Activated CD4-positive, alpha-beta T cell treated with anti-CD3 and anti-CD28 coated beads for 1 hour (primary cell): Measurements from ENCODE around the gene ISYNA1.
"Not testable (repeated sequence)": the region's sequence is repeated elsewhere in the genome, so short reads cannot be mapped to it uniquely, and the experiment has no call there.

ENCODE experiments used
- DNase-seq: peaks from one replicate; pipeline ENCODE4 v3.0.0-alpha.2; 2020

ISYNA1 gene

DNA sequence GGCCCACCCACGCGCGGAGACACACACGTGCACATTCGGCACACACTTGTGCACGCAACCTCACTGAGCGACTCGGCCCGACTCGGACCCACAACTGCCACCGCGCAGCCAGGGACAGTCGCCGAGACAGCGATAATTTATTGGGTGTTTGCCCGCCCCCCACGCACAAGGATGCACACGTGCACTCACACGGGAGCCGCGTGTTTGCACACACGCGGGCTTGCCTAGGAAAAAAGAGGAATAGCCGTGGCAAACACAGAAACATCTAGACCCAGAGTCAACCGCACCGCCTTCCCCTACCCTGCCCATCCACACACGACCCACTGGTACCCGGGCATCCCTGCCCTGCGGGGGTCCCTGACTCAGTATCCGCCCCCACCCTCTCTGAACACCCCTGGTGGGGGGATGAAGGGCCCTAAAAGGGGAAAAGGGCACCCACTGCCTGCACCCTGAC lies 19.9 kb downstream of the ISYNA1 start:
- DNase-seq = no peak

DNA sequence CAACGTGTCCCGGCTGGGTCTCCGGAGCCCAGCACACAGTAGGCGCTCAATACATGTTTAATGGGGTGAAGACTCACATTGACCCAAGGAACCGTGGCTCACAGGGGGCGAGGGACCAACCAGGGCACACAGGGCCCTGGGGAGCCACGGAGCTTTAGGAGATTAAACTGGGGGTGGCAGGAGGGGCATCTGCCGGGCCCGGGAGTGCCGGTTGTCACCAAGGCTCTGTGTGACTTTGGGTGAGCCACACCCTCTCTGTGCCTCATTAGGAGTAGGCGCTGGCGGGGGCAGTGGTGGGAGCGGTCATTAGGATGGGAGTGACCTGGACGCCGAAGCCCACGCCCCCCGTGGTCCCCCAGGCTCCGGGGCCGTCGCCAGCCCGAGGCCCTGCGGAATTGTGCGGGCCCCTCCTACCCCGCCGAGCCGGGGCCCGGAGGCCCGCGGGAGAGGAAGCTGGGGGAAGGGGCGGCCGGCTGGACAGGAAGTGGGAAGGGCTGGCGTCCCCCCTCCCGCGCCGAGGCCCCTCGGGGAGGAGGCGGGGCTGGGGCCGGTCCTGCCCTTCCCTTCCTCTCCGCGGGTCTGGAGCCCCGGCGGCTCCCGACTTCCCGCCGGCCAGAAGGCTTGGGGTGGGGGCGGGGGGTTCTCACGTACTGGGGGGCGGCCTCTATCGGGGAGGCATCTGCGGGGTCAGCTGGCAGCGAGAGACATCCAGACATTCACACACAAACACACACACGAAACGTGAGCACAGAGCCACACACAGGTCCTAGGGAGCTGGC lies 20.5 kb downstream of the ISYNA1 start:
- no peak for DNase-seq

DNA sequence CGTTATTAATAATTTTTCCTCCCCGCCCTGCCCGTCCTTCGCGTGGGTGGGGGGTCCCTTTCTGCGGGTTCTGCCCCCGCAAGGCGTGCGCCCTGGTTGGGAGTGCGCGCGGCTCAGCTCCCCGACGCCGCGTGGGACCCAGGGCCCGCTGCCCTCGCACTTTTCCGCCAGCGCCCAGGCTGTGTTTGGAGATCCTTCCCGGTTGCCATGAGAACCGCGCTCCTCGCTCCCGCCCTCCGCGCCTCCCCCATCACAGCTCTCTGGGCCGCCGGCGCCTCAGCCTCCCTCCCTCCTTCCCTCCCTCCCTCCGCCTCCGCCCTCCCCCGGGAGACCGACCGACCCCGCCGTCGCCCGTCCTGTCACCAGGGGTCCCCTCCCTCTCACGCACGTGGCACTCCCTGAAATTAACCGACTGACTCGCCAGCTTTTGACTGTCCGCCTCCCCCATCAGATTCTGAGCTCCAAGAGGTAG lies 21.1 kb downstream of the ISYNA1 start:
- DNase-seq = no peak

DNA sequence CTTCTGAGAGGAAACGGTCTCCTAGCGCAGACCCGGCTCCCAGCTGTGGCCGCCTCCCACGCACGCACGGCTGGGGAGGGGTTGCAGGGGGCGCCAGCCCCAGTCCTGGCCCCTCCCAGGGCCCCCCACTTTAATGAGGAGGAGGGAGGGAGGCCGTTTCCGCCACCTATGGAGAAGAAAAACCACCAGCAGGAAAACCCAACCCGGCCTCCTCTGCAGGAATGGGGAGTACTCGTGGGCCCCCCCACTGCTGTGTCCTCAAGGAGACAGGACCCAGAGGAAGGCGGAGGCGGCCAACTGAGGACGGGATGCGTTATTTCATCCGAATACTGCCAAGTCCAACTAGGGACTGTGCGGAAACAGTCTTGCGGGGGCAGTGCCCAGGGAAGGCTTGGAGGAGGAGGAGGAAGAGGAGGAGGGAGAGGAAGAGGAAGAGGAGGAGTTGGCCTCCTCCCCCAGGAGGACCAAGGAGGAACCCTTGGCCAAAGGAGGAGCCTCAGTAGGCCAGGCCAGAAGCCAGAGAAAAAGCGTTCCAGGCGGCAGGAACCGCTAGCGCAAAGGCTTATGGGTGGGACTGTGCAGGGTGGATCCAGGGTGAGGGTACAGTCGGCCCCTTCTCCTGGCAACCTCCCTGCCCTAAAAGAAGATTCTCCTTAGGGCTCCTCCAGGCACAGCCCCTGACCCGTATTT lies 22.6 kb downstream of the ISYNA1 start:
- DNase-seq = no peak

DNA sequence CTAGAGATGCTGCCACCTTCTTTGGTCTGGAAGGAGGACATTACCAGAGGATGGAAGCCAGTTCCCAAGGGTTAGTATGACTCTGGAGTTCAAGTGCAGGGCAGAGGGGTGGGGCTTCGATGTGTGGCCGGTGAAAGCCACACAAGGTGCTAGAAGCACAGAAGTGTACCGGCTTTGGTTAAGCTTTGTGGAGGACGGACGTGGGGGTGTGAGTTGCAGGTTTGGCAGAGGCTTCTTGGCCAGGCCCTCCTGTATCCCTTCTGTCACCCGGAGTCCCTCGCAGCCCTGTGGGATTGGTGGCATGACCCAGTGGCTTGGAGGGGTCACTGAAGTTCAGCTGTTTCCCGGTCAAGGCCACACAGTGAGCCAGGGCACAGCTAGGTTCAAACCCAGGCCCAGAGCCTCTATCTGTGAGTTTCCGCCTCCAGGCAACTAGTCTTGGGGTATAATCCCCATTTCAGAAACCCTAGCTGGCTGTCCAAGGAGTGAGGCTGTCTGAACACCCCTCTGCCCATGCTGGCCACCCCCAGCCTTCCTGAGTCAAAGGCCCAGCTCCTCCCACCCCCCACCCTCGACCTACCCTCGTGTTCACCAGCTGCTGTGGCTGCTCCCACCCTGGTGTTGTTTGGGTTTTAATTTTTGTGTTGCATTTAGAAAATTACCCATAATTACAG lies 23.3 kb downstream of the ISYNA1 start:
- DNase-seq = no peak

DNA sequence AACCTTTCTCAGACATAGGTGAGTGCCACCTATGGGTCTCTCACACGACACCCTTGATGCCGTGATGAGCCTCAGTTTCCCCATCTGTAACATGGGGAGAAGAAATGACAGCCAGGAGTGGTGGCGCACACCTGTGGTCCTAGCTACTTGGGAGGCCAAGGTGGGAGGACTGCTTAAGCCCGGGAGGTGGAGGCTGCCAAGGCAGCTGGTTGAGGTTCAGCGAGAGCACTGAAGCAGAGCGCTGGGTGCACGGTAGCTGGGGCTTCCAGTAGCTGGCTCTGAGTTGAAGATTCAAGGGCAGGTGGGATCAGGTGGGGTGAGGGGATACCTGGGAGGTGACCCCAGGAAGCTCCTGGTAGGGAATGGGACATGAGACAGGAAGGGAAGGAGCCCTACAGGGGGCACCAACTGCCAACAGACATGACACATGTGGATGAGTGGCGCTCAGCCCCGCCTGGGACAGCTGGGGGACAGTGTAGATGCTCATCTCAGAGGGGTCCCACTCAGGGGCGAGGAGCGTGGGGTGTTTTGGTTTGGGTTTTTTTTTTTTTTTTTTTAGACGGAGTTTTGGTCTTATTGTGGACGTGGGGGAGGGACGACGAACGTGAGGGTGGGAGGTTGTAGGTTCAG lies 25.2 kb downstream of the ISYNA1 start:
- DNase-seq = no peak

DNA sequence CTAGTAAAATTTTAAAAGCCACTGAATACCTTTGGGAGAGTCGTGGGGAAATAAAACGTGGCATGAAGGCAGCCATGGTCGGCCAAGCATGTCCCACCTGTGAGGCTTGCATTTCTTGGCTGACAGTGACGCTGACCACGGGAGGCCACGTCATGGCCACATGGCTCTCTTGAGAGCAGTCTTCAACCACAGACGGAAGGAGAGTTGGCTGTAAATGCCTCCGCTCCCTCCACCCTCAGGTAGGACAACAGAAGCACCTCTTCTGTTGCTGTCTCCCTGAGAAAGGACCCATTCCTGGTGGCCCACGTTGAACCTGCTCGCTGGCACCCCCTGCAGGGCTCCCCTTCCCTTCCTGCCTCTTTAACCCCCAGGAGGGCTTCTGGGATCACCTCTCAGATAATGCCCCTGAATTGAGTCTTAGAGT lies 29.9 kb downstream of the ISYNA1 start:
- no peak for DNase-seq

DNA sequence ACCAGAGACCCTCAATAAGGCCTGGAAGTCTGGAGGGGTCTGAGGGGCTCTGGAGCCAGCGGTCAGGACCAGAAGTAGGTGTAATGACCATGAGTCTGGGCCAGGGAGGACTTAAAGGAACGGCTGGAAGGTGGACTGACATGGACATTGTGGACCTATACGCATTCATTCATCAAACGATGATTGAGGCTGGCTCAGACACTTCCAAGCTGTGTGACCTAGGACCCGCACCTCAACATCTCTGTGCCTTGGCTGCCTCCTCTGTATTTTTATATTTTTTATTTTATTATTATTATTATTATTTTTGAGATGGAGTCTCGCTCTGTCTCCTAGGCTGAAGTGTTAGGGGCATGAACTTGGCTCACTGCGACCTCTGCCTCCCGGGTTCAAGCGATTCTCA lies 31.2 kb downstream of the ISYNA1 start:
- DNase-seq = no peak

DNA sequence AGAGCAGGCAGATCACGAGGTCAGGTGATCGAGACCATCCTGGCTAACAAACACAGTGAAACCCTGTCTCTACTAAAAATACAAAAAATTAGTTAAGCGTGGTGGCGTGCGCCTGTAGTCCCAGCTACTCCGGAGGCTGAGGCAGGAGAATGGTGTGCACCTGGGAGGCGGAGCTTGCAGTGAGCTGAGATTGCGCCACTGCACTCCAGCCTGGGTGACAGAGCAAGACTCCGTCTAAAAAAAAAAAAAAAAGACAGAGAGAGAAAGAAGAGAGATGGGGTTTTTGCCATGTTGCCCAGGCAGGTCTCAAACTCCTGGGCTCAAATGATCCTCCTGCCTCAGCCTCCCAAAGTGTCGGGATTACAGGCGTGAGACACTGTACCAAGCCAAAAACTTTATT lies 32.2 kb downstream of the ISYNA1 start:
- DNase-seq = not testable (repeated sequence)

DNA sequence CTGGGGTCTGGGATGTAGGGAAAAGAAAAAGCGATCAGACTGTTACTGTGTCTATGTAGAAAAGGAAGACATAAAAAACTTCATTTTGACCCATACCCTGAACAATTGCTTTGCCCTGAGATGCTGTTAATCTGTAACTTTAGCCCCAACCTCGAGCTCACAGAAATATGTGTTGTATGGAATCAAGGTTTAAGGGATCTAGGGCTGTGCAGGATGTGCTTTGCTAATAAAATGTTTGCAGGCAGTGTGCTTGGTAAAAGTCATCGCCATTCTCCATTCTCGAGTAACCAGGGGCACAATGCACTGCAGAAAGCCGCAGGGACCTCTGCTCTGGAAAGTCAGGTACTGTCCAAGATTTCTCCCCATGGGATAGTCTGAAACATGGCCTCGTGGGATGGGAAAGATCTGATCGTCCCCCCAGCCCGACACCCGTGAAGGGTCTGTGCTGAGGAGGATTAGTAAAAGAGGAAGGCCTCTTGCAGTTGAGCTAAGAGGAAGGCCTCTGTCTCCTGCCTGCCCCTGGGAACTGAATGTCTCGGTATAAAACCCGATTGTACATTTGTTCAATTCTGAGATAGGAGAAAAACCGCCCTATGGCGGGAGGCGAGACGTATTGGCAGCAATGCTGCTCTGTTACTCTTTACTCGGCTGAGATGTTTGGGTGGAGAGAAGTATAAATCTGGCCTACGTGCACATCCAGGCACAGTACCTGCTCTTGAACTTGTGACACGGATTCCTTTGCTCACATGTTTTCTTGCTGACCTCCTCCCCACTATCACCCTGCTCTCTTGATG lies 35.3 kb downstream of the ISYNA1 start:
- DNase-seq = not testable (repeated sequence)

DNA sequence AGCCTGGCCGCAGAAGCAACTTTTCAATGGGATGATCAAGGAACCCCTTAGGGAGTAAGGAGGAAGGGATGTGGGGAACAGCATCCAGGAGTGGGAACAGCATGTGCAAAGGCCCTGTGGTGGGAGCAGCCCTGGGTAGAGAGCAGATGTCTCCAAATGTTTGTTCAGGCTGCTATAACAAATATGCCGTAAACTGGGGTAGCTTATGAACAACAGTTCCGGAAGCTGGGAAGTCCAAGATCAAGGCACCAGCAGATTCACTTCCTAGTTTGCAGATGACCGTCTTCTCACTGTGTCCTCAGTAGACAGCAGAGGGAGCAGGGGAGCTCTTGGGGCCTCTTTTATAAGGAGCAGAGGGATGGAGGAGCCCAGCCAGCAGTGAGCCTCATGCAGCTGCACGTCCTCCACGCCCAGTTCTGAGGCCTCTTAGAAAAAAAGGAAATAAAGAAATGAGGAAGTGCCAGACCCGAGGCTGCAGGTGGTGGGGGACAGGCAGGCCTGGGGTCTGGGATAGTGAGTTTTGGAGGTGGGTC lies 36.3 kb downstream of the ISYNA1 start:
- no peak for DNase-seq

DNA sequence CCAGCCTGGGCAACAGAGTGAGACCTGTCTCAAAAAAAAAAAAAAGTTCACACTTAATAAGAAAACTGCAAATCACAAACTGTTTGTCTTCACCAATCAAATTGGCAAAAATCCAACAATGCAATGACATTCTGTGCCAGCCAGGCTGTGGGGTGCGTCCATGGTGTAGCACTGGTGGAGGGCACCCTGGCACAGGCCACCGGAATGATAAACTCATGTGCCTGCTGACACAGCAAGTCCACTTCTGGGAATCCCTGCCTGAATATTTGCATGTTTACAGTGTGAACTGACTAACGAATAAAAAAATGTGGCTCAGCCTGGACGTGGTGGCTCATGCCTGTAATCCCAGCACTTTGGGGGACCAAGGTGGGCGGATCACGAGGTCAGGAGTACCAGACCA lies 38.9 kb downstream of the ISYNA1 start:
- no peak for DNase-seq

DNA sequence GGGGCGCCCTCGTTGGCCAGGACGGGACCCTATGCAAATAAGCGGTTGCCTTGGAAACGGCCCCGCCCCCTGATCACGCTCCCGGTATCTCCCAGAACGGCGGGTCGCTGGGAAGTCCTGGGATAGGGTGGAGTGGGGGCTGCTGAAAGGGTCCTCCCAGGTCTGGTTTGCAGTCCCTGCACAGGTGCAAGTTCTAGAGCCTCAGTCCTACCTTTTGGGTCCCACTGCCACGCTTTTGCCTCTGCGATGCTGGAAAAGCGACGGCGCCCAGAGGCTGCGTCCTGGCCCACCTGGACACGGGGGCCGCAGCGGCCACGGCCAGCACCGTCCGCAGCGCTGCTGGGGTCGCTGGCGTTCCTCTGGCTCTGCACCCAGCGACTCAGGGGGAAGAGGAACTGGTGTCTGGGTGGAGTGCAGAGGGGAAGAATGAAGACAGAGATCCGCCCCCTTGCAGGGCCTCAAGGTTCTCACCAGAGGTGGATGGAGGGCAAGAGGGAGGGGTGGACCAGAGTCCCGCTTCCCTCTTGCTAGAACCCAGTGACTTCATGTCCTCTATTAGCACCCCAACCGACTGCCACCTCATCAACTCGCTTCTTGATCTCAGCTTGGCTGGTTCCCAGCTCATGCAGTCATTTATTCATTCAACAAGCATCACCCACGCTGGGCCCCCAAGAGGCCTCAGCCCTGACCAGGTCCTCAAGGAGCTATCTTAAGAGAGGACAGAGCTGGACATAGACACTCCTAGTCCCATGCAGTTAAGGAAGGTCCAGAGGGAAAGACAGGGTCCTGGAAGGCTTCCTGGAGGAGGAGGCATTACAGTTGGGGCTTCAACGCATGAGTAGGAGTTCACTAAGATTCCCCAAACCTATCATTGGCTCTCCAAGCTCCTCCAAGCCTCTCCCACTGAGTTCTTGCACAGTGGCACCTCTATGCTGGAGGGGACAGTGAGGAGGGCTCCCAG lies 40.4 kb downstream of the ISYNA1 start, which contains the start of gene LRRC25:
Gene LRRC25 (minus strand): TSS at position 381 of the 961 bp plus-strand sequence. CDS start 659 bp downstream, outside the sequence.
- no peak for DNase-seq

DNA sequence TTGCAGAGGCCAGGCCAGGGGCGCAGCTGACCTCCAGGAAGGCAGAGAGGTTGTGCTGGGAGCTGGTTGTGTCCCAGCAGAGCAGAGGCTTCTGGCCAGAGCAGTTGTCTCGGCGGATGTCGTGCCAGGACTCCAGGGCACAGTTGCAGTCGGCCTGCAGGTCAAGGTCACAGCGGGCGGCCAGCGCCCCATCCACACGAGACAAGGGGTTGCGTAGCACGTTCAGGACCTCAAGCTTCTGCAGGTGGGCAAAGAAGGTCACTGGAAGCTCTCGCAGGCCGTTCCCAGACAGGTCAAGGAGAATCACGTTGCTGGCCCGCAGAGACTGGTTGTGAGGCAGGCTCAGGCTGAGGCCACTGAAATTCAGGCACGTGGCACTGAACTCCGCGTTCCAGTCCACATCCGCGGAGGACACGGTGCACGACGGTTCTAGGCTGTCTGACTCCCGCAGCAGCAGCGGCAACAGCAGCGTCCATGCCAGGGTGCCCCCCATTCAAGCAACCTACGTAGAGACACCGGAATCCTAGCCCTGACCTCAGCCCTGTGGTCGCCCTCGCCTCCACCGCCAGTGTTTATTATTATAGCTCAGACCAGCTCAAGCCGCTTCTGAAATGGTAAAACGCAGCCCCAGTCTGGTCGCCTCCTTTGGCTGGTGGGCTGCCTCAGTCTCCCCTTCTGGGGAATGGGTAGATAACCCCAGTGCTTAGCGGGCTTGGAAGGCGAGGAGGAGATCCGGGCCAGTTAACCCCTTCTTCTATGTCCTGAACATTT lies 41.3 kb downstream of the ISYNA1 start:
- no peak for DNase-seq

DNA sequence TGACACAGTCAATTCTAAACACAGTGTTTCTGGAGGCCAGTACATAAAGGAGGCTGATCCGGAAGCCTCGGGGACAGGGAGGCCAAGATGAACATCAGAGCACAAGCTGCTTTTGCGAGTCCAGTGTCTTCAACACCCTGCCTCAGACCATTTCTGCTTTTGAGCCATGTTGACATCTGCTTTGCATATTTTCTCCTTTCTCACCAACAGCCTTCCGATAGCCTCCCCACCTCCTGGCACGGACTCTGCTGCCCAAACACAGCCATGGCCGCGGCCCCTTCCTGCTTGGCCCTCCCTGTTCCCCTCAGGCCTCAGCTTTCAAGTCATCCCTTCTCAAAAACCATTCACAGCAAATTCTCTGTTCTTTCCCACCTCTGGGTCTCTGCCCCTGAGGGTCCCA lies 44.1 kb downstream of the ISYNA1 start:
- no peak for DNase-seq

DNA sequence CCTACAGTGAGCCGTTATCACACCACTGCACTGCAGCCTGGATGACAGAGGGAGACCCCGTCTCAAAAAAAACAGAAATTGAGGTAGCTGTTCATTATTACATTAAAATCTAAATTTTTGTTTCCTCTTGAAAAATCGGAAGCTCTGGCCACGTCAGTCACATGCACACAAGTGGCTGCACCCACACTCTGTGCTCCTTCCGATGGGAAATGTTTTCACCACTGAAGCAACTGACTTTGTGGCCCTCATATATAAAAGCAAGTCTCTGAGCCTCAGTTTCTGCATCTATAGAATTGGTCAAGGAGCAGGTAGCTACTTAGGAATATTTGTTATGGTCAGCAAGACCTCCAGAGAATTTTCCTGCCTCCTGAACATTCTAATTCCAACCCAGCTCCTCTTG lies 45.0 kb downstream of the ISYNA1 start:
- DNase-seq = no peak

DNA sequence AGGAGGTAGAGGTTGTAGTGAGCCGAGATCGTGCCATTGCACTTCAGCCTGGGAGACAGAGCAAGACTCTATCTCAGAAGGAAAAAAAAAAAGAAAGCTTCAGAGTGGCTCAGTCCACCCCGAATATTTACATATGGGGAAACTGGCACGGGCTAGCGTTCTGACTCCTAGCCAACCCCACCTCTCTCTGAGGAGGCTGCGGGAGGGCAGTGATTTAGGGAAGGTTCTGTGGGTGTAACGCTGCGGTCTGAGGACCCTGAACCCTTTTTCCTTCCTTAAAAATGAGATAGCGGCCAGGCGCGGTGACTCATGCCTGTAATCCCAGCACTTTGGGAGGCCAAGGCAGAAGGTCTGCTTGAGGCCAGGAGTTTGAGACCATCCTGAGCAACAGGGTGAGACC lies 45.5 kb downstream of the ISYNA1 start:
- DNase-seq = no peak

DNA sequence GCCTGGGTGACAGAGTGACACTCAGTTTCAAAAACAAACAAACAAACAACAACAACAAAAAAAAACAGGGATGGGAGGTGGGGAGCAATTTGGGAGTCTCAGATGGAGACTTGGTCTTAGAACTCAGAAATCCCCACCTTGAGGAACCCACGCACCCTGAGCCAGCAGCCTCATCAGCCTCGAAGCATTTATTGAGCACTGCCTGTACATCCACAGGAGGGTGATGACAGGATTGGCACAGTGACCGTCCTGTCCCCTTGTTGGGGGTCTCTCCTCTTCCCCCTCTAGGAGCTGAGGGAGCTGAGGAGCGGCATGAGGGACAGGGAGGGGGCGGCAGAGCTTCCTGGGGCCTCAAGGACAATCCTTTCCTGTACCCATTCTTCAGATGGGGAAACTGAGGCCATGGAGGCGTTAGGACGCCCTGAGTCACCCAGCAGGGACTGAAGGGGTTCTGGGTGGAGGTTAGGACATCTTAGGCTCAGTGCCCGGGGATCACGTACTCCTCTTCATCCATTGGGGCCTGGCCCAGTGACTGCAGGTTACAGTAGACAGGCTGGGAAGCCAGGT lies 46.3 kb downstream of the ISYNA1 start:
- DNase-seq = no peak

DNA sequence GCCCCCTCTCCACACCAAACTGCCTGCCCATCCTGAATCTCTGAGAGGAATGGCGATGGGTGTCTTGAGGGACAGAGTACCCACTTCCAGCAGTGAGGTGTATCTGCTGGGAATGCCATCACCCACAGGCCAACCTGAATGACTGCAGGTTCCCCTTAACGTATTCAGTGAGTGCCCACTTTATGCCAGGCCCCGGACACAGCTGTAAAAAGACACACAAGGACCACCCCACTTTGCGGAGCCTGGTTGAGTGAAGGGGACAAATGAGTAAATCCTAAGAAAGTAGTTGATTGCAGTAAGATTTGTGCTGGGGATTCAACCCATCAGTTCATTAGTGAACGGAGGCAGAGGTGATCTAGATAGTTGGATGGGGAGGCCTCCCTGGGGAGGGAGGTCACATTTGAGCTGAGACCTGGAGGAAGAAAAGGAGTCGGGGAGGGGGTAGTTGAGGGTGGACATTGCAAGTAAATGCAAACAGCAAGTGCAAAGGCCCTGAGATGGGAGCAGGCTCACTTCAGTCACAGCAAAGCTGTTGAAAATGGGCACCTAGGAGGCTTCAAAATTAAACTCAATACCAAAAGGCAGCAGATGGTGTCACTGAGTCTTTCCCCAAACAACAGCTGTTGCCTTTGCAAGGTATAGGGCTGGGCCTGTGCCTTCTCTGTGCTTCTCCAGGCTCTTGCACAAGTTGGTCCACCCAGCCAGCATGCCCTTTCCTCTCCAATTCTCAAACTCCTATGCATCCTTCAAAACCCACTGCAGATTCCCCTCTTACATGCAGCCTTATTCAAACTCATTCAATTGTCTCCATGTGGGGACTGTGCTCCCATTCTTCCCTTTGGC lies 47.6 kb downstream of the ISYNA1 start:
- DNase-seq = no peak
